HepG2 (cell line): Measurements from ENCODE around the gene LOXL3. TPM values are rescaled to one million over a fixed set of nuclear protein-coding genes. Genes with fewer than 3 reads are reported as not detected.

ENCODE experiments used
- CEBPG ChIP-seq: IDR thresholded peaks from 2 replicates; pipeline ENCODE4 v1.6.1; 2016
- CENPBD1 ChIP-seq: sonication (generic); formaldehyde crosslinking; IDR thresholded peaks from 2 replicates; pipeline ENCODE4 v1.8.0; 2022; ENCODE audit warnings: missing genetic modification reagents, low read depth, mild to moderate bottlenecking, borderline replicate concordance
- DR1 ChIP-seq: sonication (generic); formaldehyde crosslinking; IDR thresholded peaks from 2 replicates; pipeline ENCODE4 v1.8.0; 2021; ENCODE audit warnings: mild to moderate bottlenecking, missing genetic modification reagents, inconsistent platforms
- HMGXB3 ChIP-seq: sonication (generic); formaldehyde crosslinking; IDR thresholded peaks from 2 replicates; pipeline ENCODE4 v1.4.0; 2020; ENCODE audit warnings: missing genetic modification reagents, borderline replicate concordance
- ZBTB4 ChIP-seq: sonication (generic); formaldehyde crosslinking; IDR thresholded peaks from 2 replicates; pipeline ENCODE4 v1.4.0; 2020; ENCODE audit warnings: missing genetic modification reagents, mild to moderate bottlenecking, borderline replicate concordance
- ZNF207 ChIP-seq: fragments of 450-650 bp; IDR thresholded peaks from 2 replicates; pipeline ENCODE4 v1.6.1; 2016; ENCODE audit warnings: antibody characterized with exemption, borderline replicate concordance
- ZNF468 ChIP-seq: sonication (generic); formaldehyde crosslinking; IDR thresholded peaks from 2 replicates; pipeline ENCODE4 v1.8.0; 2022; ENCODE audit warnings: mild to moderate bottlenecking, moderate library complexity, missing genetic modification reagents
- ZNF510 ChIP-seq: sonication (generic); formaldehyde crosslinking; IDR thresholded peaks from 2 replicates; pipeline ENCODE4 v1.4.0; 2020; ENCODE audit warnings: low read depth, mild to moderate bottlenecking, missing genetic modification reagents
- ZNF674 ChIP-seq: sonication (generic); formaldehyde crosslinking; IDR thresholded peaks from 2 replicates; pipeline ENCODE4 v1.5.0; 2020; ENCODE audit warnings: low read depth, mild to moderate bottlenecking, missing genetic modification reagents
- ZNF724P ChIP-seq: sonication (generic); formaldehyde crosslinking; IDR thresholded peaks from 2 replicates; pipeline ENCODE4 v1.8.0; 2022; ENCODE audit warnings: missing genetic modification reagents, borderline replicate concordance
- ZNF746 ChIP-seq: sonication (generic); formaldehyde crosslinking; IDR thresholded peaks from 2 replicates; pipeline ENCODE4 v1.8.0; 2022; ENCODE audit warnings: mild to moderate bottlenecking, missing genetic modification reagents
- ZNF83 ChIP-seq: sonication (generic); formaldehyde crosslinking; IDR thresholded peaks from 2 replicates; pipeline ENCODE4 v1.4.0; 2020; ENCODE audit warnings: missing genetic modification reagents, mild to moderate bottlenecking, borderline replicate concordance
- polyA plus RNA-seq, 8 experiments: library from polyadenylated mRNA; depleted of rRNA in 3 of 8; stranded (reverse) in 7 of 8; unstranded in 1 of 8; fragments of >200 nt; fragmentation: Illumina TruSeq in 4 of 8; extraction: Trizol in 4 of 8; gene quantifications; 2 replicates each; pipeline versions ENCODE4 v1.2.1 to v1.2.3, GENCODE V29; 2011 to 2016; ENCODE audit warnings: low read depth in 4 of 8, missing spikeins in 1 of 8, mixed read lengths in 1 of 8; ENCODE audit not compliant: insufficient read depth in 1 of 8
- total RNA-seq, 5 experiments: library from RNA; depleted of rRNA; stranded (reverse); fragments of >200 nt; fragmentation: Illumina TruSeq; extraction: Trizol; gene quantifications; 2 replicates each; pipeline ENCODE4 v1.2.3, GENCODE V29; 2016; ENCODE audit warnings: low read depth in 1 of 5
- TF ChIP-seq, protein P1 (sequence below): sonication (generic); formaldehyde crosslinking; IDR thresholded peaks from 2 replicates; pipeline ENCODE4 v1.4.0; 2020; ENCODE audit warnings: mild to moderate bottlenecking, missing genetic modification reagents
- TF ChIP-seq, protein P2 (sequence below): sonication (generic); formaldehyde crosslinking; IDR thresholded peaks from 2 replicates; pipeline ENCODE4 v1.4.0; 2020; ENCODE audit warnings: mild to moderate bottlenecking, low read depth, missing genetic modification reagents

Gene LOXL3
- total and polyA plus RNA-seq, 2 of the 13 experiments (the other 11 are each of a cell fraction or from before 2014, with no cell fraction given): 0.55 to 6.5 TPM

DNA sequence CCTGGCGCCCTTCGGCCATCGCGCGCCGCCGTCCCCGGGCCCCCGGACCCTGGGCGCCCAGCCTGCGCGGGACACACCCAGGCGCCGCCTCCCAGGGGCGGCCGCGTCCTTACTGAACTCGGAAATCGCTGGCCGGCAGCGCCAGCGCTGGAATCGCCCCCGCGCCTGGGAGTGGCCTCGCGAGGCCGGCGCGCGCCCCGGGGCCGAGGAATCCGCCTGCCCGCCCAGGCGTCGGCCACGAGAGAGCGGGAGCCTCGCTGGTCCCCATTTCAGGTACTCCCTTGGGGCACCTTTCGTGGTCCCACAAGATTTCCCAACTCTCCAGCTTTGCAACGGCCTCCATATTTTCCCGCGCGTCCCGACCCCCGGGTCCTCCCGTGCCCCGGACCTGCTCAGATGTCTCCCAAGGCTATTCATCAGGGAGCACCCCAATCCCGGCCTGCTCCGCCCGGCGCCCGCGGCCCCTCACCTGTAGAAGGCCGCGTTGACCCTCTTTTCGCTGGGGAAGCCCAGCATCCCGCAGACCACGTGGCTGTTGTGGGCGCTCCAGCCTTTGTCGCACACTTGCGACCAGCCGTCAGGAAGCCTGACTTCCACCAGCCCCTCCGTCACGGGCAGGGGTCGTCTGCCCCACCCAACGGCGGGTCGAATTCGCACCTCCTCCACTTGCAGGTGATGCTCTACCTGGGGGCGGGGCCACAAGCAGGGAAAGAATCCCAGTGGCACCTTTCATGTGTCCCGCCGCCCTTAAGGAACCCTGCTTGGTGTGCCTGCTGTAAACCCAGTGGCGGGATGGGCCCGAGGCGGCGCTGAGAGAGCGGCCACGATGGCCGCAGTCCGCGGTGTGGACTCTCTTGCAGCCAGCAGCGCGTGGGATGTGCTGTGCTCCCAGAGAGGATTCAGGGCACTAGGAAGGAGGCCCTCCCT lies 4.6 kb downstream of the LOXL3 start (continued):
- TF ChIP-seq, protein P1, sequence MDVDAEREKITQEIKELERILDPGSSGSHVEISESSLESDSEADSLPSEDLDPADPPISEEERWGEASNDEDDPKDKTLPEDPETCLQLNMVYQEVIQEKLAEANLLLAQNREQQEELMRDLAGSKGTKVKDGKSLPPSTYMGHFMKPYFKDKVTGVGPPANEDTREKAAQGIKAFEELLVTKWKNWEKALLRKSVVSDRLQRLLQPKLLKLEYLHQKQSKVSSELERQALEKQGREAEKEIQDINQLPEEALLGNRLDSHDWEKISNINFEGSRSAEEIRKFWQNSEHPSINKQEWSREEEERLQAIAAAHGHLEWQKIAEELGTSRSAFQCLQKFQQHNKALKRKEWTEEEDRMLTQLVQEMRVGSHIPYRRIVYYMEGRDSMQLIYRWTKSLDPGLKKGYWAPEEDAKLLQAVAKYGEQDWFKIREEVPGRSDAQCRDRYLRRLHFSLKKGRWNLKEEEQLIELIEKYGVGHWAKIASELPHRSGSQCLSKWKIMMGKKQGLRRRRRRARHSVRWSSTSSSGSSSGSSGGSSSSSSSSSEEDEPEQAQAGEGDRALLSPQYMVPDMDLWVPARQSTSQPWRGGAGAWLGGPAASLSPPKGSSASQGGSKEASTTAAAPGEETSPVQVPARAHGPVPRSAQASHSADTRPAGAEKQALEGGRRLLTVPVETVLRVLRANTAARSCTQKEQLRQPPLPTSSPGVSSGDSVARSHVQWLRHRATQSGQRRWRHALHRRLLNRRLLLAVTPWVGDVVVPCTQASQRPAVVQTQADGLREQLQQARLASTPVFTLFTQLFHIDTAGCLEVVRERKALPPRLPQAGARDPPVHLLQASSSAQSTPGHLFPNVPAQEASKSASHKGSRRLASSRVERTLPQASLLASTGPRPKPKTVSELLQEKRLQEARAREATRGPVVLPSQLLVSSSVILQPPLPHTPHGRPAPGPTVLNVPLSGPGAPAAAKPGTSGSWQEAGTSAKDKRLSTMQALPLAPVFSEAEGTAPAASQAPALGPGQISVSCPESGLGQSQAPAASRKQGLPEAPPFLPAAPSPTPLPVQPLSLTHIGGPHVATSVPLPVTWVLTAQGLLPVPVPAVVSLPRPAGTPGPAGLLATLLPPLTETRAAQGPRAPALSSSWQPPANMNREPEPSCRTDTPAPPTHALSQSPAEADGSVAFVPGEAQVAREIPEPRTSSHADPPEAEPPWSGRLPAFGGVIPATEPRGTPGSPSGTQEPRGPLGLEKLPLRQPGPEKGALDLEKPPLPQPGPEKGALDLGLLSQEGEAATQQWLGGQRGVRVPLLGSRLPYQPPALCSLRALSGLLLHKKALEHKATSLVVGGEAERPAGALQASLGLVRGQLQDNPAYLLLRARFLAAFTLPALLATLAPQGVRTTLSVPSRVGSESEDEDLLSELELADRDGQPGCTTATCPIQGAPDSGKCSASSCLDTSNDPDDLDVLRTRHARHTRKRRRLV (CRISPR knock-in tag): no peak
- TF ChIP-seq DR1 (CRISPR knock-in tag): no peak
- TF ChIP-seq ZNF510 (CRISPR knock-in tag): no peak
- TF ChIP-seq, protein P2, sequence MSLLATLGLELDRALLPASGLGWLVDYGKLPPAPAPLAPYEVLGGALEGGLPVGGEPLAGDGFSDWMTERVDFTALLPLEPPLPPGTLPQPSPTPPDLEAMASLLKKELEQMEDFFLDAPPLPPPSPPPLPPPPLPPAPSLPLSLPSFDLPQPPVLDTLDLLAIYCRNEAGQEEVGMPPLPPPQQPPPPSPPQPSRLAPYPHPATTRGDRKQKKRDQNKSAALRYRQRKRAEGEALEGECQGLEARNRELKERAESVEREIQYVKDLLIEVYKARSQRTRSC (CRISPR knock-in tag): no peak
- TF ChIP-seq ZNF83 (CRISPR knock-in tag): no peak
- TF ChIP-seq ZNF674 (CRISPR knock-in tag): no peak
- TF ChIP-seq ZBTB4 (CRISPR knock-in tag): no peak
- TF ChIP-seq HMGXB3: no peak
- TF ChIP-seq ZNF746: no peak
- no peak for TF ChIP-seq ZNF724P (CRISPR knock-in tag)
- TF ChIP-seq ZNF468 (CRISPR knock-in tag): no peak
- TF ChIP-seq CEBPG: no peak
- no peak for TF ChIP-seq ZNF207
- TF ChIP-seq CENPBD1 (CRISPR knock-in tag): no peak
